ENCODE measurements around the gene HS6ST1. TPM values are rescaled to one million over a fixed set of nuclear protein-coding genes. Genes with fewer than 3 reads are reported as not detected.
A peak's percentile ranks its signal among the peaks of the same experiment; 100 is the strongest.

Gene HS6ST1
- total RNA-seq, 1 donor from 2014 or later = 19.2 TPM

DNA sequence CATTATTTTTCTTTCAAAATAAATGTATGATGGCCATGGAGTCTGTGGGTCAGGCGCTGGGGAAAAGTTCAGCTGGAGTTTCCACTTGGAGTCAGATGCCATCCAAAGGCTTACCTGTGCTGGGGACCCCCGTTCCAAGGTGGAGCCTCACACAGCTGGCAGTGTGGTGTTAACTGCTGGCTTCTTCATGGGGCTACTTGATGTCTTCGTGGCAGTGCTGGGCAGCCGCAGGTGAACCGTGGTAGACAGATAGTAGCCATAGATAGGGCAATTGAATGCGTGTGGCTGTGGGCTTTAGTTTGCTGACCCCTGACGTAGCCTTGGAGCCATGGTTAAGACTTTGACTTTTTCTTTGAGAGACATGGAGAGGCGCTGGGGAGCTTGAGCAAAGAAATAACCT, 83.1 kb downstream of the HS6ST1 start:
- TF ChIP-seq, protein P1, sequence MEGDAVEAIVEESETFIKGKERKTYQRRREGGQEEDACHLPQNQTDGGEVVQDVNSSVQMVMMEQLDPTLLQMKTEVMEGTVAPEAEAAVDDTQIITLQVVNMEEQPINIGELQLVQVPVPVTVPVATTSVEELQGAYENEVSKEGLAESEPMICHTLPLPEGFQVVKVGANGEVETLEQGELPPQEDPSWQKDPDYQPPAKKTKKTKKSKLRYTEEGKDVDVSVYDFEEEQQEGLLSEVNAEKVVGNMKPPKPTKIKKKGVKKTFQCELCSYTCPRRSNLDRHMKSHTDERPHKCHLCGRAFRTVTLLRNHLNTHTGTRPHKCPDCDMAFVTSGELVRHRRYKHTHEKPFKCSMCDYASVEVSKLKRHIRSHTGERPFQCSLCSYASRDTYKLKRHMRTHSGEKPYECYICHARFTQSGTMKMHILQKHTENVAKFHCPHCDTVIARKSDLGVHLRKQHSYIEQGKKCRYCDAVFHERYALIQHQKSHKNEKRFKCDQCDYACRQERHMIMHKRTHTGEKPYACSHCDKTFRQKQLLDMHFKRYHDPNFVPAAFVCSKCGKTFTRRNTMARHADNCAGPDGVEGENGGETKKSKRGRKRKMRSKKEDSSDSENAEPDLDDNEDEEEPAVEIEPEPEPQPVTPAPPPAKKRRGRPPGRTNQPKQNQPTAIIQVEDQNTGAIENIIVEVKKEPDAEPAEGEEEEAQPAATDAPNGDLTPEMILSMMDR (IDR thresholded peaks at IDR 0.05; ENCODE audit: insufficient read depth, low read length, severe bottlenecking) = no peak
- H3K4me3 ChIP-seq (ENCODE audit: low read depth, low read length) = no peak overlapping the region
- H3K36me3 ChIP-seq (ENCODE audit: control insufficient read depth, insufficient read depth, low read length) = no peaks in the 10 kb centered on the region
- no peak for DNase-seq (ENCODE audit: low read depth)
- FAIRE-seq = no peak
- H3K27me3 ChIP-seq (ENCODE audit: control insufficient read depth, insufficient read depth, low read length) = no peaks in the 10 kb centered on the region

DNA sequence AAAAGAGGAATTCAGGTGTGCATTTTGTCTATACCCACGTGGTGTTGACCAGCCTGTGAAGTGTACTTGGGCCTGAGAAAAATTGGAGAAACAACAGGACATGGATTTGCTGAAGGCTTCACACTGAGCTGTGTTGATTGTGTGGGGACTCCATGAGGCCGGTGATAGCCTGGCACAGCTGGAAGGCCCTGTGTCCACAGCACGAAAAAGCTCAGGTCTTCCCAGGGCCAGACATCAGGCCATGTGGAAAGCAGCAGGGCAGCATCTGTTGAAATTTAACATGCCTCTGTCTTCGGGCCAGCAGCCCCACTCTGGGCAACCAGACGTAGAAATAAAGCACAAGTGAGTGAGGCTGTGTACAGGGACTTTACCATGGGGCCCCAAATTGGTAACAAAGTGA, 84.1 kb downstream of the HS6ST1 start:
- Histone ChIP-seq H3K27me3 (ENCODE audit: control insufficient read depth, insufficient read depth, low read length) (no peaks in the 10 kb centered on the region), H3K4me3 (ENCODE audit: low read depth, low read length) (no peak overlapping the region), H3K36me3 (ENCODE audit: control insufficient read depth, insufficient read depth, low read length) (no peaks in the 10 kb centered on the region)
- TF ChIP-seq, protein P1 (IDR thresholded peaks at IDR 0.05; ENCODE audit: insufficient read depth, low read length, severe bottlenecking) = no peak
- DNase-seq (ENCODE audit: low read depth) (no peak), FAIRE-seq (no peak)

DNA sequence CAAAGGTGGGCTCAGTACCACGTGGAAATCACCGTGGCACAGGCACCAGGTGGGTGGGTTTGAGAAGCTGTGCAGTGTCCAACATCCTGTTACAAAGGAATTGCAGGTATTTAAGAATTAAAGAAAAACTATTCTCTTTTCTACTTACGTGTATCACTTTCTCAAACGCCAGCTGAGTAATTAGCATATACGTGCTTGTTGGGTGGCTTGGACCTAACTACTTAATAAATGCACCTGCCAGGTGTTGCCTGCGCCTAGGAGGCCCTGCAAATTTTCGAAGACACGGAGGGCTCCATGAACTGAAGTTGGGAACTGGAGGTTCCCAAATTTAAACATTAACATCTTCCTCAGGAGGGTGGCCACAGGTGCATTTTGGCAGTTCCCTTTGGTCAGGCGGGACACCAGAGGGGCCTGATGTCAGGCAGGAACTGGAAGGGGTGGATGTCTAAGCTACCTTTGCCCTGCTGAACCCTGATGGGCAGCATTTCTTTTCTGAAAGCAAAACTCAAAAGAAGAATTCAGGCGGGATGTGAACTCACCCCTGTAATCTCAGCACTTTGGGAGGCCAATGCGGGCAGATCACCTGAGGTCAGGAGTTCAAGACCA, 84.8 kb downstream of the HS6ST1 start:
- Histone ChIP-seq H3K36me3 (ENCODE audit: control insufficient read depth, insufficient read depth, low read length) (no peaks in the 10 kb centered on the region), H3K4me3 (ENCODE audit: low read depth, low read length) (peak overlapping the region; percentile 66), H3K27me3 (ENCODE audit: control insufficient read depth, insufficient read depth, low read length) (no peaks in the 10 kb centered on the region)
- TF ChIP-seq, protein P1 (IDR thresholded peaks at IDR 0.05; ENCODE audit: insufficient read depth, low read length, severe bottlenecking) = no peak
- DNase-seq (ENCODE audit: low read depth) (no peak), FAIRE-seq (no peak)

DNA sequence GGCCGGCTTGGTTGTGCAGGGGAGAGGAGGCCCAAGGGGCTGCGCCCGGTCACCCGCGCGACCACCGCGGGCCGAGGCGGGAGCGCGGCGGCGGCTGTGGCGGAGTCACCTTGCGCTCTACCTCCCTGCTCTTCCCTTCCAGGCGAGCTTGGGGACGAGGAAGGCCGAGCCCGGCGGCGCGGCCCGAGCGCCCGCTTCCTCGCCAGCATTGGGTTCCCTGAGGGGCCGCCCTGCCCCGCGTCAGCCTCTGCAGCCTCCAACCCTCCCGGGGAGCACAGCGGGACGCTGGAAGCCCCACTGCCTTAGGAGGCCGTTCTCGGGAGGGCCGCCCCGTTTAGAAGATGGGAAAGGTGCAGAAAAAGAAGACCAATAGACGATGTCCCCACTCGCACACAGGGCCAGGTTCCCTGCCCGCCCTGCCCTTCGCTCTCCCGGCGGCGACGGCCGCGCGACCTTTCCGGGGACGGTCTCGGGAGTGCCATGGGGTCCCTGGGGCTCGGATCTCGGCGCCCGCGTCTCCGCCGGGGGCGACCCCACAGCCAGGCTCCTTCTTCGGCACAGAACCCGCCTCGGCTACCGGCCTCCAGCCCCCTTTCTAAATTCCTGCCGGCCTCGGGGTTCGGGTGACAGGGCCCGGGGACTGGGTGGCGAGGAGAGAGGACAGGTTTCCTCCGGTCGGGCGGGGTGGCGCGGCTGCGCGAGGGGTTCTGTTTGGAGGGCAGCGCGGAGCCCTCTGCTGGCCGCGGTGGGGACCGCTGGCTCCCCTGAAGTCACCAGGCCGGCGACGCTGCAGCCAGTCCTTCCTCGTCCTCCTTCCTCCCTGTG, 85.5 kb downstream of the HS6ST1 start:
- no peak for FAIRE-seq
- H3K4me3 ChIP-seq (ENCODE audit: low read depth, low read length) = peak overlapping the region; percentile 66
- DNase-seq (ENCODE audit: low read depth) = peak; percentile 53
- no peaks in the 10 kb centered on the region for H3K27me3 ChIP-seq (ENCODE audit: control insufficient read depth, insufficient read depth, low read length)
- TF ChIP-seq, protein P1 (IDR thresholded peaks at IDR 0.05; ENCODE audit: insufficient read depth, low read length, severe bottlenecking) = peak; percentile 95
- no peaks in the 10 kb centered on the region for H3K36me3 ChIP-seq (ENCODE audit: control insufficient read depth, insufficient read depth, low read length)

DNA sequence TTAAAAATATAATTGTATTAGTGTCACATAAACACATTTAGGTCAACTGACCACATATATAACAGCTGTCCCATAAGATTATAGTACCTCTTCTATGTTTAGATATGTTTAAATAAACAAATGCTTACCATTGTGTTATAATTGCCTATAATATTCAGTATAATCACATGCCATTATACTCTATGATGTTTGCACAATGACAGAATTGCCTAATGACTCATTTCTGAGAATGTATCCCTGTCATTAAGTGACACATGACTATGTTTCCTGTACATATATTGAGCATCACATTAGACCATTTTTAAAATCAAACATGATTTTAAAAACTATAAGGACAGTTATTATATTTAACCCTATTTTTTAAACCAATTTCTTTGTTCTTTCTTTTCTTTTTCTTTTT, 89.8 kb downstream of the HS6ST1 start:
- H3K27me3 ChIP-seq (ENCODE audit: control insufficient read depth, insufficient read depth, low read length) = no peaks in the 10 kb centered on the region
- DNase-seq (ENCODE audit: low read depth) (peak; percentile 81), FAIRE-seq (no peak)
- TF ChIP-seq, protein P1 (IDR thresholded peaks at IDR 0.05; ENCODE audit: insufficient read depth, low read length, severe bottlenecking) = no peak
- H3K4me3 ChIP-seq (ENCODE audit: low read depth, low read length) = no peak overlapping the region
- H3K36me3 ChIP-seq (ENCODE audit: control insufficient read depth, insufficient read depth, low read length) = no peaks in the 10 kb centered on the region
